CD4-positive, alpha-beta T cell treated with Interleukin-2 at 100 ng/mL for 4 hours (primary cell): ENCODE data around the gene HARBI1.
"Not testable (repeated sequence)": the region's sequence is repeated elsewhere in the genome, so short reads cannot be mapped to it uniquely, and the experiment has no call there.

Source experiments
- DNase-seq: peaks from one replicate; pipeline ENCODE4 v3.0.0-alpha.2; 2020; ENCODE audit warnings: low spot score

Gene HARBI1

GRCh38 chr11:46597155-46597554 lies 19.9 kb downstream of the HARBI1 start:
- DNase-seq: no peak

GRCh38 chr11:46594785-46595184 lies 22.2 kb downstream of the HARBI1 start:
- no peak for DNase-seq

- DNase-seq: no peak
Observed at GRCh38 chr11:46594374-46594700, 22.7 kb downstream of the HARBI1 start.

DNA sequence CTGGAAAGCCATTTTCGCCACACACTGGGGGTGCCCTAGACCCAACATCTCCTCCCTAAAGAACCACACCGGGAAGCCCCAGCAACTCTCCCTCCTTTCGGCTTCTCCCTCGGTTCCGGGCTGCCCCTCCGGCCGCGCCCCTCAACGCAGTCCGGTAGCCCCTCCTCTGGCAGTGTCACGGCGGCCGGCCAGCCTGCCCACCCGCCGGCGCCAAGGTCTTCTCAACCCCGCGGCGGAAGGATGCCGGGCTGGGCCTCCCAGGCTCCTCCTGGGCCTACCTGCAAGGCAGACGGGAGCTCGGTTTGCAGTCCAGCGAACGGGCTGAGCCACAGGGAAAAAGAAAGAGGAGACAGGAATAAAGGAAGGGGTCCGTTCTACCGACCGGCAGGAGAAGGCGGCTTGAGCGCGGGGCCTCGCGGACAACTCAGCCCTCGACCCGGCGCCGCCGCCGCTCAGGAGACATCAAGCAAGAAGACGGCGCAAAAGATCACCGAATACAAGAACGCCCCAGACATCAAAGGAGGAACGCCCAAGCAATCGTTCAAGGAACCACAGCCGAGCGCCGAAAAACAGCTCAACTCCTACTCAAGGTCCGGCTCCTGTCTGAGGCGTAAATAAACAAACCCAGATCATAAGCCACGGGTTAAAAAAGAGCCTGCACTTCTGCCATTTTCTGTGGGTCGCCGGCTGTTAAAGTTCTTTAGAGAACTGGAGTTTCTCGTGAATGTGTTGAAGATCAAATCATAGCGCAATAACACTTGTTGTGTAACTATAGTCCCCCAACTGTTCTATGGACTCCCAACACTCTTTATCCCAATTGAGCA lies 23.3 kb downstream of the HARBI1 start, which contains the start of gene AMBRA1:
Gene AMBRA1, minus strand, starts transcription at position 474 of the 824 bp plus-strand sequence. CDS start 45,643 bp downstream, outside the sequence.
- DNase-seq: peak; percentile 87

DNA sequence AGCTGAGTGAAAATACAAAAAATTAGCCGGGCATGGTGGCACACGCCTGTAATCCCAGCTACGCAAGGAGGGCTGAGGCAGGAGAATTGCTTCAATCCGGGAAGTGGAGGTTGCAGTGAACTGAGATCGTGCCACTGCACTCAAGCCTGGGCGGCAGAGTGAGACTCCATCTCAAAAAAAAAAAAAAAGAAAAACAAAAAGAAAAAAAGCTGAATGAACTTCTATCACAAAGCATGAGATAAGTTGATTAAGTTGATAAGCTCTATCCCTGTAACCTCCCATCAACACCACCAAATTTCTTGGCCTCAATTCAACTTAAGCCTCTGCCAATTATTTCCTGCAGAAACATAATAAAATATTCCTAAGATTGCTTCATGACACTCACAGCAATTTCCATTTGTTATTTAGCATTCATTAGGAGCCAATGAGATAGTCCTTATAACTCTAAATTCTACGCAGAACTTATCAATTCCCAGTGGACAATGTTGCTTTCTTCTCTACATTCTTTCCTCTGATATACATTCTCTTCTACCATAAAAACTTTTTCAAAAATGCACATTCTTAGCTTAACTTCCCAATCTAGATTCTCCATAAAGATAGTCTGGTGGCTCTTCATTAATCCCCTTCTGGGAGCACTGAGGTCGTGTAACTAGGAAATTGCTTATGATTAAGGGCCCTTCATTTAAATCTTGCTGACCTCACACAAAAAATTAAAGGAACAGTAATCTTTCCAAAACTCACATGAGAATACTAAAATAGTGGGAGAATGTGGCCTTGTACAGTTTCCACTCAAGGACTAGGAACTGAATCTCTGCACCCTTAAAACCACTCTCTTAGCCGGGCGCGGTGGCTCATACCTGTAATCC lies 26.1 kb downstream of the HARBI1 start:
- DNase-seq: no peak

DNA sequence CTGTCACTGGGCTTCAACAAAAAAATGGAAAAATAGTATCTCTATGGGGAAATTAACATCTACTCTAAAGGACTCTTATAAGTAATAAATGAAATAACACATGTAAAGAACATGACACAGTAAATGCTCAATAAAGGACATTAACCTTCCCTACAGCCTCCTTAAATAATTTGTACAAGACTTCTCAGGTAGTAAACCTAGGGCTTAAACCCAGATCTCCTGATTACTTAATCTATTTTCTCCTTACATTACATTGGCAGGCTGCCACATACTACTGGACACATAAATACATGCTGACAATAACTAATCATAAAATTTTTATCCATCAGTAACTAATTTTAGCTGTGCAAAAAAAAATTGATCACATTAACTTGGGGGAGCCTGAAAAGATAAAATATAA lies 28.1 kb downstream of the HARBI1 start:
- no peak for DNase-seq

DNA sequence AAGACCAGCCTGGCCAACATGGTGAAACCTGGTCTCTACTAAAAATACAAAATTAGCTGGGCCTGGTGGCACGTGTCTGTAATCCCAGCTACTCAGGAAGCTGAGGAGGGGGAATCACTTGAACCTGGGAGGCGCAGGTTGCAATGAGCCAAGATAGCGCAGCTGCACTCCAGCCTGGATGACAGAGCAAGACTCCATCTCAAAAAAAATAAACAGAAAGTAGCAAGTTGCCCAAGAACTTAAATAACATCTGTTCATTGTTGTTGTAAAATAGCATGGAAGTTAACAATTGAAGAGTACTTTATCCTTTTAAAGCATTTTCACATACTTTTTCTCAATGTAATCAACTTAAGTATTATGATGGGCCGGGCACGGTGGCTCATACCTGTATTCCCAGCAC lies 28.9 kb downstream of the HARBI1 start:
- DNase-seq: no peak

DNA sequence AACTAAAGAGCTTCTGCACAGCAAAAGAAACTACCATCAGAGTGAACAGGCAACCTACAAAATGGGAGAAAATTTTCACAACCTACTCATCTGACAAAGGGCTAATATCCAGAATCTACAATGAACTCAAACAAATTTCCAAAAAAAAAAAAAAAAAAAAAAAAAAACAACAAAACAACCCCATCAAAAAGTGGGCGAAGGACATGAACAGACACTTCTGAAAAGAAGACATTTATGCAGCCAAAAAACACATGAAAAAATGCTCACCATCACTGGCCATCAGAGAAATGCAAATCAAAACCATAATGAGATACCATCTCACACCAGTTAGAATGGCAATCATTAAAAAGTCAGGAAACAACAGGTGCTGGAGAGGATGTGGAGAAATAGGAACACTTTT lies 33.5 kb downstream of the HARBI1 start:
- not testable (repeated sequence) for DNase-seq

- DNase-seq: no peak
Observed at GRCh38 chr11:46582588-46582987, 34.4 kb downstream of the HARBI1 start.

GRCh38 chr11:46577058-46577457 lies 40.0 kb downstream of the HARBI1 start:
- DNase-seq: no peak

- no peak for DNase-seq
Observed at GRCh38 chr11:46574656-46575055, 42.4 kb downstream of the HARBI1 start.

GRCh38 chr11:46570790-46571398 lies 46.1 kb downstream of the HARBI1 start:
- DNase-seq: no peak

GRCh38 chr11:46565232-46565840 lies 51.7 kb downstream of the HARBI1 start:
- no peak for DNase-seq

GRCh38 chr11:46564459-46564858 lies 52.6 kb downstream of the HARBI1 start:
- DNase-seq: no peak

DNA sequence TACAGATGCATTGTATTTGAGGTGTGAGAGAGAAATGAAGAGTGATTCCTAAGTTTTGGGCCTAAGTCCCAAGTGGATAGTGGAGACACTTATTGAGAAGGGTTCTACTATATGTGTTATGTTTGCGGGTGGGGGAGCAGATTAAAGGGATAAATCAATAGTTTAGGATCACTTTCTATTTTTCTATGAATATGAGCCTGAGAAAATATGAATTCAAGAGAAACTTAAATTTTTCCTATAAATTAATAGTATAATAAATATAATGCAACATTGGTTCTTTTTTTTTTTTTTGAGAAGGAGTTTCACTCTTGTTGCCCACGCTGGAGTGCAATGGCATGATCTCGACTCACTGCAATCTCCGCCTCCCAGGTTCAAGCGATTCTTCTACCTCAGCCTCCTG lies 54.5 kb downstream of the HARBI1 start:
- DNase-seq: no peak

DNA sequence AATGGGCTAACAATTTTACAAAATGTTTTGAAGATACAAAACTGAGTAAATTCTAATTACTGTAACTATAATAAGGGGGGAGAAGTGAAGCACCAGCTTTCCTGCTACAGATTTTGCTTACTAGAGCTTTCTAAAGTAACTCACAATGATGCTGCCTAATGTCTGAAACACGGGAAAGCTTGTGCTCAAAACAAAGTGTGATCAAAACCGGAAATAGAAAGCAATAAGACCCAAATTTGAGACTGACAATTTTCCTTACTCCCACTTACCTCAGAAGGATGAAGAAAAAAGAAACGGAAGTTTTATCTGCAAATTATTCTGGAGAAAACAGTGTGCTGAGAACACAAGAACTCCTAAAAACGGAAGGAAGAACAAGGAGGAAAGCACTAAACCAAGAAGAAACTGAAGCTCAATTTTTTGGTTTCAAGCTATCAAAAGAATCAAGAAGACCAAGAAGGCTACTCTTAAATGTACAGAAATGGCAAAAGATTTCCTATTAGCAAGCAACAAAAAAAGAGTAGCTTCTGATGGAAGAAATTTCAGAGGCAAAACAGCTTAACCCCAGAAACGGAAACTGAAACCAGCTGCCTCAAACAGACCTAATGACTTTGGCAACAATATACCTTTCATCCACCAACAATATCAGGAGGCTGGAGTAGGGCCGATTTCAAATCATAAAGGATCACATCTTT lies 56.6 kb downstream of the HARBI1 start:
- DNase-seq: peak; percentile 52

DNA sequence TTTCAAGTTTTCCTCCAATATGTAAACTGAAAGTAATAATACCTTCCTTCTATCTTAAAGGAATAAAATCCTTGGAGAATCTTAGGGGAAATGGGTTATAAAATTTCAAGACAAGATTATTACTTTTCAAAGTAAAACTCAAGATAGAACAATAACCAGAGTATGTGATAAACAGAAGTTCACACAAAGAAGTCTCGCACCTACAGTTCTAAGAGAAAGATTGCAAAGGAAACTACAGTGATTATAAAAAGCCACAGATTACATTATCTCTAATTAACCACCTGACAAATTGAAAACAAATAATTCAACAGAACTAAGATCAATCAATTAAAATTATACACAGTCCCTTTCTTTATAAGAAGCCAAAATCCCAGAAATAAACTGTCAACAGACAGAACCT lies 57.2 kb downstream of the HARBI1 start:
- DNase-seq: peak; percentile 16

DNA sequence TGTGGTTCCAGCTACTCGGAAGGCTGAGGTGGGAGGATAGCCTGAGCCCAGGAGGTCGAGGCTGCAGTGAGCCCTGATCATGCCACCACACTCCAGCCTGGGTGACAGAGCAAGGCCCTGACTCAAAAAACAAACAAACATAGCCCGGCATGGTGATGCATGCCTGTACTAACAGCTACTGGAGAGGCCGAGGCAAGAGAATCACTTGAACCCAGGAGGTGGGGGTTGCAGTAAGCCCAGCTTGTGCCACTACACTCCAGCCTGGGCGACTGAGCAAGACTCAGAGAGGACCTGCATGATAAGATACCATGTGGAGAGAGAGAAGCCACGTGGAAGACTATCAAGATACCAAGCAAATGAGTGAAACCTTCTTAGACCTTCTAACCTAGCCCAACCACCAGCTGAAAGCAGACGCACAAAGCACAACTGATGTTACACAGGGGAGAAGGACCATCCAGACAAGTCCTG lies 59.3 kb downstream of the HARBI1 start:
- no peak for DNase-seq

GRCh38 chr11:46555267-46556054 lies 61.6 kb downstream of the HARBI1 start:
- DNase-seq: peak; percentile 63

GRCh38 chr11:46554213-46555147 lies 62.5 kb downstream of the HARBI1 start:
- no peak for DNase-seq
